Activated T-cell treated with anti-CD3 and anti-CD28 coated beads, Interleukin-2, amount 50 U/mL, for 72 hours (primary cell): ENCODE data around the gene FAAP20. TPM values are rescaled to one million over a fixed set of nuclear protein-coding genes. Genes with fewer than 3 reads are reported as not detected.

Experiments
- ATAC-seq, 2 donors: fragments of 150-1000 bp; cut with Tn5 transposase; replicated peaks in 1 of 2; 2 replicates each; pipeline ENCODE4 v1.10.0; 2021; ENCODE audit warnings: moderate library complexity in 2 of 2, mild to moderate bottlenecking in 1 of 2
- DNase-seq, 2 donors: peaks; one replicate each; pipeline ENCODE4 v3.0.0; 2021 to 2022; ENCODE audit warnings: mixed read lengths in 1 of 2
- H3K27ac Mint-ChIP-seq: one replicate; pipeline ENCODE4 v1.8.0; 2022; ENCODE audit warnings: mild to moderate bottlenecking, moderate library complexity, mixed read lengths
- H3K27me3 Mint-ChIP-seq: one replicate; pipeline ENCODE4 v1.8.0; 2022; ENCODE audit warnings: low read depth, mixed read lengths
- H3K36me3 Mint-ChIP-seq, 2 donors: one replicate each; pipeline ENCODE4 v1.8.0; 2022; ENCODE audit warnings: mixed read lengths in 2 of 2, mild to moderate bottlenecking in 1 of 2; ENCODE audit not compliant: insufficient read depth in 2 of 2
- H3K4me1 Mint-ChIP-seq: one replicate; pipeline ENCODE4 v1.8.0; 2022; ENCODE audit warnings: low read depth, mixed read lengths
- H3K4me3 Mint-ChIP-seq, 2 donors: one replicate each; pipeline ENCODE4 v1.8.0; 2022; ENCODE audit warnings: mild to moderate bottlenecking in 2 of 2, mixed read lengths in 2 of 2, moderate library complexity in 2 of 2
- H3K9me3 Mint-ChIP-seq, 2 donors: one replicate each; pipeline ENCODE4 v1.8.0; 2022; ENCODE audit warnings: mixed read lengths in 2 of 2
- total RNA-seq, 2 donors: library from RNA; stranded (reverse); gene quantifications; one replicate each; pipeline ENCODE4 v1.2.3, GENCODE V29; 2022

The FAAP20 gene, protein sequence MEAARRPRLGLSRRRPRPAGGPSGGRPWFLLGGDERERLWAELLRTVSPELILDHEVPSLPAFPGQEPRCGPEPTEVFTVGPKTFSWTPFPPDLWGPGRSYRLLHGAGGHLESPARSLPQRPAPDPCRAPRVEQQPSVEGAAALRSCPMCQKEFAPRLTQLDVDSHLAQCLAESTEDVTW
- total RNA-seq, result 10 to 100 TPM; 74.6 to 80.4 TPM

- no peaks in the 10 kb centered on the region for H3K36me3 Mint-ChIP-seq
- peak within 1 kb of the TSS; percentile 91 to 95 for H3K4me3 Mint-ChIP-seq
- ATAC-seq (peak; percentile 61 to 68), DNase-seq (peak in 1 of 2 donors; percentile 77)
- H3K27ac Mint-ChIP-seq, result peak within 1 kb of the TSS; percentile 87
- H3K9me3 Mint-ChIP-seq, result no peaks in the 10 kb centered on the region
- H3K4me1 Mint-ChIP-seq, result peaks cover 22% of the 10 kb centered on the region
- H3K27me3 Mint-ChIP-seq, result no peaks in the 10 kb centered on the region
Measured at GRCh38 chr1:2194319-2194897, at the start of gene FAAP20. FAAP20 (minus strand) TSS chr1:2194772; CDS start chr1:2194749, 23 bp downstream.

DNA sequence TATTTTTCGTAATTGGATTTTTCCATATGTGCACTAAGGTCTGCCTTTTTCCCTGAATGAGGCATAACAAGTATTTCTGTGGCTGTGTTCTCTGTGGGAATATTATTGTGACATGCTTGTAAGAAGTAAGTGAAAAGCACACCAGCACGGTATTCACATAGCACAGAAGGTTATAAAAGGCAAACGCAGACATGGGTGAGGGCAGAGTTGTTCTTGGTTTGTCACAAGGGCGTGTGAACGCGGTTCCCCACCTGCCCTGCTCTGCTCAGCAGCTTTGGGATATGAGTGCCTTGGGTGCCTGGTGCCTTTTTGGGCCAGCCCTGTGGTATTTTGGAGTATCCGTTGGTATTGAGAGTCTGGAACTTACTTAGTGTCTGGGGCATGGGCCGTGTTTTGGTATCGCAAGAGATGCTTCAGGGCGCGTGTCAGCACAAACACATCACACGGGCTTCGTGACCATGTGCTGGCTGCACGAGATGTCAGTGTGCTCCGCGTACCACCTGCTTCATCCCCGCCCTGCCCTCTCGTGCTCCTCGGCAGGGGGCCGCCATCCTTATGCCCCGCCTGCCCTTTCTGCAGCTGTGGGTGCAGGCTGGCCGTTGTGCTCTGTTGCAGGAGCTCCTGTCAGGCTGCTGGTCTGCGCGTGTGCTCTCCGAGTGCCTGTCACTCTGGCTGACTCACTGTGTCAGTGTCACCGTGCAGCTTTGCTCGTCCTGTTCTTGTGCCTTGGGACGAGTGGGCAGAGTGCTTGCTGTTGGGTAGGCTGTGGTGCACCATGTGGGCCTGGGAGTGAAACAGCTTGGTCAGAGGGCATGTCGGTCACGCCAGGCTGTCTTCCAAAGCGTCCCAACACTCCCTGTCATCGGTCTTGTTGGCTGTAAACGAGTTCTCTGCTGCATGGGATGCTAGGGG is 48.5 kb upstream of the FAAP20 start:
- no peaks in the 10 kb centered on the region for H3K9me3 Mint-ChIP-seq
- peaks cover 89% of the 10 kb centered on the region for H3K4me1 Mint-ChIP-seq
- ATAC-seq (peak; percentile 36 to 37), DNase-seq (no peak)
- H3K27ac Mint-ChIP-seq, result no peak overlapping the region
- peak overlapping the region in 1 of 2 donors; percentile 8 for H3K4me3 Mint-ChIP-seq
- H3K36me3 Mint-ChIP-seq, result peaks cover 2 to 5% of the 10 kb centered on the region in 2 donors
- H3K27me3 Mint-ChIP-seq, result no peaks in the 10 kb centered on the region

DNA sequence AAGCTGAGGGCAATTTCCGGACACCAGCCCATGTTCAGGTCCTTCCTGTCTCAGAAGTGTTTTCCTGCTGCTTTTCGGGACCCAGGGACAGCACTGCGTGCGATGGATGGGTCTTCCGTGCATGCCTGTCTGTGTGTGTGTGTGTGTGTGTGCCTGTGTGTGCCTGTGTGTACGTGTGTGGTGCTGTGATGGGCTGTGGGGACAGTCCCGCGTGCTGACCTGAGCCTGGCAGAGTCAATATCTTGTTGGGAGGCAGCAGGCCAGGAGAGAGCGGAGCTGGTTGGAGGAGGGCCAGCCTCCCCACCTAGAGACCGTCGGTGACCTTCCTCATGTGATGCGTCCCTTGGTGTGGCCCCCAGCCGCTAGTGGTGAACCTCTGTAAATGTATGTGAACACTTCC is 47.2 kb upstream of the FAAP20 start:
- Mint-ChIP-seq H3K4me3 (peak overlapping the region; percentile 16 to 36), H3K27ac (peak overlapping the region; percentile 24), H3K27me3 (no peaks in the 10 kb centered on the region), H3K4me1 (peaks cover 89% of the 10 kb centered on the region), H3K36me3 (peaks cover 2 to 5% of the 10 kb centered on the region in 2 donors), H3K9me3 (no peaks in the 10 kb centered on the region)
- ATAC-seq (no peak), DNase-seq (no peak)

GRCh38 chr1:2240270-2241156 is 45.9 kb upstream of the FAAP20 start:
- DNase-seq, result peak in 1 of 2 donors; percentile 41

DNA sequence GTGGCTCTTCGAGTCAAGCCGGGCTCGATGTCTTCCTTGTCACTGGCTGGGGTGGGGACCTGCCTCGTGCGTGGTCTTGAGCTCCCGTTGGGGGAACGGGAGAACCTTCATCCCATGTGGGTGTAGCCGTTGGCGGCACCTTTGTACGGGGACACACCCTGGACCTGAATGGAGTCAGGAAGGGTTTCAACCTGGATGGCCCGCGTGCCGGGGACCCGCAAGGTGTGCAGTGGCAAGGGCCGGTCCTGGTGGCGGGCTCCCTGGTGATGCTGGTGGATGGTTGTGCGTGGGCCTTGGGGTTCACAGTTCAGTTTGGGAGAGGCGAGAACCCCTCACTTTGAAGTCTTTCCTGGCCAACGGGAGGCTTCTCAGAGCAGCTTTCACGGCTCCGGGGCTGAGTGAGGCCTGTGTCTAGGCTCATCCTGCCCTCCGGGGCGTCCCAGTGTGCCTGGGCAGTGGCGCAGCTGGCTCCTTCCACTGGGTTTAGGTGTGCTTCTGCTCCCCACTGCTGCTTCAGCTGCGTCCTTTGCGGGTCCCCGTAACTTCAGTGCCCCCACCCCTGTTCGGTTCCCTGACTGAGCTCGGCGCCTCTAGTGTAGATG is 44.9 kb upstream of the FAAP20 start:
- H3K36me3 Mint-ChIP-seq, result peaks cover 2 to 5% of the 10 kb centered on the region in 2 donors
- H3K4me3 Mint-ChIP-seq, result peak overlapping the region; percentile 48 to 69

More at GRCh38 chr1:2240270-2241156, 45.9 kb upstream of the FAAP20 start:
- H3K27ac Mint-ChIP-seq, result peak overlapping the region; percentile 85
- peaks cover 89% of the 10 kb centered on the region for H3K4me1 Mint-ChIP-seq
- peak; percentile 38 to 49 for ATAC-seq
- H3K27me3 Mint-ChIP-seq, result no peaks in the 10 kb centered on the region
- no peaks in the 10 kb centered on the region for H3K9me3 Mint-ChIP-seq
- peak overlapping the region; percentile 48 to 69 for H3K4me3 Mint-ChIP-seq
- H3K36me3 Mint-ChIP-seq, result peaks cover 2 to 5% of the 10 kb centered on the region in 2 donors

GRCh38 chr1:2239013-2239370 is 44.4 kb upstream of the FAAP20 start:
- H3K4me3 Mint-ChIP-seq, result peak overlapping the region; percentile 48 to 69
- H3K36me3 Mint-ChIP-seq, result peaks cover 2 to 5% of the 10 kb centered on the region in 2 donors
- peak overlapping the region; percentile 85 for H3K27ac Mint-ChIP-seq
- no peaks in the 10 kb centered on the region for H3K27me3 Mint-ChIP-seq
- H3K4me1 Mint-ChIP-seq, result peaks cover 92% of the 10 kb centered on the region
- DNase-seq, result no peak
- H3K9me3 Mint-ChIP-seq, result no peaks in the 10 kb centered on the region
- ATAC-seq, result no peak

More for the DNA sequence above, 44.9 kb upstream of the FAAP20 start:
- peak overlapping the region; percentile 85 for H3K27ac Mint-ChIP-seq
- no peaks in the 10 kb centered on the region for H3K9me3 Mint-ChIP-seq
- ATAC-seq (no peak), DNase-seq (no peak)
- no peaks in the 10 kb centered on the region for H3K27me3 Mint-ChIP-seq
- H3K4me1 Mint-ChIP-seq, result peaks cover 88% of the 10 kb centered on the region

GRCh38 chr1:2238361-2239012 is 43.9 kb upstream of the FAAP20 start:
- H3K27me3 Mint-ChIP-seq, result no peaks in the 10 kb centered on the region
- H3K4me1 Mint-ChIP-seq, result peaks cover 92% of the 10 kb centered on the region
- no peak overlapping the region for H3K4me3 Mint-ChIP-seq
- no peak overlapping the region for H3K27ac Mint-ChIP-seq
- peaks cover 1 to 5% of the 10 kb centered on the region in 2 donors for H3K36me3 Mint-ChIP-seq
- H3K9me3 Mint-ChIP-seq, result no peaks in the 10 kb centered on the region
- DNase-seq (no peak), ATAC-seq (no peak)

- Mint-ChIP-seq H3K27ac (peak overlapping the region; percentile 71), H3K9me3 (no peaks in the 10 kb centered on the region), H3K27me3 (no peaks in the 10 kb centered on the region), H3K4me1 (peaks cover 91% of the 10 kb centered on the region), H3K4me3 (peak overlapping the region; percentile 92), H3K36me3 (peaks cover 0 to 5% of the 10 kb centered on the region in 2 donors)
- ATAC-seq (no peak), DNase-seq (no peak)
Measured at GRCh38 chr1:2237773-2238172, 43.2 kb upstream of the FAAP20 start.

DNA sequence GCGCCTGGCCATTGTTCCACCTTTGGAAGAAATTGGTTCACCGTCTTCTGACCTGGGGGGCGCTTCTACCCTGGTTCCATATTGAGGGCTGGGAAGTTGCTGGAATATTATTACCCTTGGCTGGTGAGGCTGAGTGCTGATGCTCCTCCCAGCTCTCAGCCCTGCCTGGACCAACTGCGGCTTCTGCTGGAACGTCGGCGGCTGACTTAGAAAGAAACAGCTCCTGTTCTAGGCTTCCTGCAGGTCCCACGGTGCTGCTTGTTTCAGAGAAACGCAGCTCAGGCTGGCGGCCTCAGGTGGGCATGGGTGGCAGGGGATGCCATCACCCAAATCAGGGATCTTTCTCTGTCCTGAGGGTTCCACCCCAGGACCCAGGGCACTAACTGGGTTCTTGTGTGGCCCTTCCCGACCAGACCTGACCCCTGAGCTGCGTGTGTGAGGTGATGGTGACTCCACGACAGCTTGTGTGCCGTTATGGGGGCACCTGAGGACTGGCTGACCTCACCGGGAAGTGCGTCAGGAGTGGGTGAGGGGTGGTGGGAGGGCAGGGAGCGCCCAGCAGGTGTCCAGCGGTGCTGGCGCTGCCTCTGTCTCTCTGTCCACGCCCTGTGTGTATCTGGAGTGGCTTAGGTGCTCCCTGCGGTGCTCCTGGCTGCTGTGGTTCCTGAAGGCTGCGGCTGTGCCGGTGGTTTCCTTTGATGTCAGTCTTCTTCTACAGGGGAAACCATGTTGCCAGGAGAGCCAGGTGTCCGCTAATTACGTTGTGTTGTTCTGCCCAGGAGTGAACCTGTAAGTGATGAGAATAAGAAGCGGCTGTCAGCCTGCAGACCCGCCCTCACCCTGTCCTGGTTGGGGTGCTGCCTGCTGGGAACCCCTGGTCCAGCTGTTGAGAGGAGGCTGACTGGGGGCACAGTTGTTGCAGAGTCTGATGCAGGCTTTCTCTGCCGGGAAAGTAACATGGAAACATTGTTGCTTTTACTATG is 42.4 kb upstream of the FAAP20 start:
- Mint-ChIP-seq H3K27ac (peak overlapping the region; percentile 71), H3K36me3 (peaks cover 0 to under 1% of the 10 kb centered on the region in 2 donors), H3K27me3 (no peaks in the 10 kb centered on the region), H3K4me1 (peaks cover 91% of the 10 kb centered on the region), H3K4me3 (peak overlapping the region; percentile 92), H3K9me3 (no peaks in the 10 kb centered on the region)
- DNase-seq (peak; percentile 57 to 59), ATAC-seq (peak; percentile 26 to 34)

GRCh38 chr1:2235300-2235998 is 40.9 kb upstream of the FAAP20 start:
- H3K27ac Mint-ChIP-seq, result peak overlapping the region; percentile 89
- ATAC-seq (no peak), DNase-seq (no peak)
- H3K4me1 Mint-ChIP-seq, result peaks cover 90% of the 10 kb centered on the region
- no peaks in the 10 kb centered on the region for H3K9me3 Mint-ChIP-seq
- H3K4me3 Mint-ChIP-seq, result peak overlapping the region; percentile 92
- no peaks in the 10 kb centered on the region for H3K27me3 Mint-ChIP-seq
- peaks cover 3 to 6% of the 10 kb centered on the region in 2 donors for H3K36me3 Mint-ChIP-seq
